ENCODE measurements around the gene SLC37A1.
"Not testable (repeated sequence)": the region's sequence is repeated elsewhere in the genome, so short reads cannot be mapped to it uniquely, and the experiment has no call there.

SLC37A1 gene

DNA sequence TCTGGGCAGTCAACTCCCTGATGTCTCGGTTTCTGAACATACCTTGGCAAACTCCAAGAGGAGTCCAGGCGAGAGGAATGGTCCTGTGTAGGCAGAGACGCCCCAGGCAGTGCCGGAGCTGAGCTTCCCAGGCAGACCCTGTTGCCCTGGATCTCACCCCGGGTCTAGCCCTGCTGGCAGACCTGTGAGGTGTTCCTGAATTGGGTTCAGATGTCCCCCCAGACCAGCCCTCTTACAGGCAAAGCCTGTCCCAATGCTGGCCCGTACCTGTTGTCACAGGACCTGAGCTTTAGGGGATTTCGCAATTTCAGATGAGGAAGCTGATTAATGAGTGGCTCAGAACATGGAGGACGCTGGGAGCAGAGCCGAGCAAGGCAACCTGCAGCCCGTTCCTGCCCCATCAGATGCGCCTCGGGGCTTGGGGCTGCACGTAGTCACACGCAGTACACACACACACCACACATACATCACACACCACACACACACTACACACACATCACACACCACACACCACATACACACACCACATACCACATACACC, 101.2 kb downstream of the SLC37A1 start:
- no peak for DNase-seq

DNA sequence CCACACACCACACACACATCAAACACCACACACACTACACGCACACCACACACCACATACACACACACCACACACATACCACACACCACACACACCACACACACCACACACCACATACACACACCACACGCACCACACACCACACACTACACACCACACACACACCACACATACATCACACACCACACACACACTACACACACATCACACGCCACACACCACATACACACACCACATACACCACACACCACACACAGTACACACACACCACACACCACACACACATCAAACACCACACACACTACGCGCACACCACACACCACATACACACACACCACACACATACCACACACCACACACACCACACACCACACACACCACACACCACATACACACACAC, 101.7 kb downstream of the SLC37A1 start:
- not testable (repeated sequence) for DNase-seq

DNA sequence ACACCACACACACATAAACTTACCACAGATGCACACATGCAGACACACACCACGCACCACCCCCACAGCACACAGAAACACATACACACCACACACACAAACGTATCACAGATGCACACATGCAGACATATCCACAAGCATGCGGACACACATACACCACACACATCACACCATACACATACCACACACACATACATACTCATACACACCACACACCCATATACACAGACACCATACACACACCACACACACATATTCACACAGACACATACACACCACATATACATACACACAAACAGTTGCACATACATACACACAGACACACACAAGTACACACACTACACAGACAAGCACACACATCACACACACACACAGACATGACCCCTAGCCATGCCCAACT, 102.3 kb downstream of the SLC37A1 start:
- no peak for DNase-seq

DNA sequence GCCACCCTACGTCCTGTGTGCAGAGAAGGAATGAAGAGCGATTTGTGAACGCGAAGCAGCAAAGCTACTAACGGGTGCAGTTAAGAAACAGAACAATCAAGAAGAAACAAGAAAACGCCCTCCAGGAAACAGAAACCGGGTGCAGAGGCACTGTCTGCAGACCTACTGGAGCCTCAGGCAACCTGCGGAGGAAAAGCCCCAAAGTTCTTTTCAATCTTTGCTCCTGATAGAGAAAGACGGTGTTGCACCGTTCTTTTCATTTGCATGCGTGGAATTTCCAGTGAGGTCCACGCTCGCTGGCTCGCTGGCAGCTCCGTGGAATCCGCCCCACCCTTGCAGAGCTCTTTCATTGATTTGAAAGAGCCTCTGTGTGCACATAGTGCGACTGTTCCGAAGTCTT, 102.8 kb downstream of the SLC37A1 start:
- DNase-seq: no peak

DNA sequence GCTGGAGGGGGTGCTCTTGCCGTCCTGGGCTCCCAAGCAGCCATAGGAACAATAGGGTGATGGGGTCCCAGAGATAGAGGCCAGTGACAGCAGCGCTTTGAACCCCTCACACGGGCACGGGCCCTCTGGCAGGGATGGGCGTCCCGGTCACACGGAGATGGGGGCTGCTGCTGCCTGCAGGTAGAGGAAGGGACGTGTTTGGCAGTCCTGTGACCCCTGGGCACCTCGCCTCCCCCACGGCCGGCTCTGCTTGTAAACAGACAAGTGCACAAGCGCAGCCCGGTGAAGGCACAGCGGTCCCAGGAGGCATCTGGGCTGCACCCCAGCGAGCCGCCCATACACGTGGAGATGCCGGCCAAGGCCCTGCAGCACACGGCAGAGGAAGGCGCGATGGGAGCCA, 103.3 kb downstream of the SLC37A1 start:
- DNase-seq: no peak

DNA sequence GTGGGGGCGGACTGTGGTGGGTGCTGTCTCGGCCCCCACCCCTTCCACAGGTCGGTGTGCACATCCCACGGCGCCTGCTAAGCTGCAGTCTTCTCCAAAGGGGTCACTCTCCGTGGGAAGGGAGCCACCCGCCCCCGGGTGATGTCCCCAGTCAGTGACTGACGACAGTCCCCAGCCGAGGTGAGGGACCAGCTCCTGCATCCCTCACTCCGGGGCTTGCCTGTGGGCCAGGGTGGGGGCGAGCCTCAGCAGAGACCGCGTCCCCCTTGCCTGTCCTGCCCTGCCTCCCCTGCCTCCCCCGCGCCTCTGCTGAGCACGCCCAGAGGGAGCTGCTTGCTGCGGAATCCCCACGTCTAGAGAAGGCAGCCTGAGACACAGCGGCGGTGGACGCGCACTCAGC, 103.8 kb downstream of the SLC37A1 start:
- DNase-seq: no peak

DNA sequence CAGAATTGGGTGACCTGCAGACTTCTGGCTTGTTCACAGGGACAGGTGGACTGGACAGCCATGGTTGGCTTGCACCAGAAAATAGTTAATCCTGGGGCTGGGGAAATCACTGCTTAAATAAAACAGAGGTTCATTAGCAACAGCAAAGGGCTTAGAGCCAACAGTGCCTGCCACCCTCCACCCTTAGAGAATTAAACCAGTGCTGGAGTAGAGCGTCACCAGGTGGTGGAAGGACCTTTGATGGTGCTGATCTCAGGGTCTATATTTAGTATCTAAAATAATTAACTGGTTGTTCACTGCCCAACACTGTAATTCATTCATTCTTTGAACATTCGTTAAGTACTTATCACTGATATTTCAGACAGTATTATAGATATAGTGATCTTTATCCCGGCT, 105.1 kb downstream of the SLC37A1 start:
- DNase-seq: no peak

DNA sequence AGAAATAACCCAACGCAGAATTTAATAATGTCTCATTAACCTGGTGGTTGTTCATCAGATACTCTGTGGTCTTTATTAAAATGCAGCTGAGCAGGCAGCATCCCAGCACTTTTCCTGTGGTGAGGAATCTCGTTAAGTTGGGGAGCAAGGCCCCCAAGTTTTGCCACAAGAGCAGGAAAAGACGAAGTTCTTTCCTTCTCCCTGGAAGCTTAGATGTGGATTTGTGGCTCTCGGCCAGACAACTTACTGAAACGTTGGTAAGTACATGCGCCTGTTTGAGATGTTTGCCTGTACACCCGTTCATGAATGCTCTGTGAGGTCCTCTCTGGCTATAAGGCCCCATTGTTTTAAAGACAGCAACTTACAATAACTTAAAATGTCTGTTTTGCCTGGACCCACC, 105.5 kb downstream of the SLC37A1 start:
- no peak for DNase-seq

DNA sequence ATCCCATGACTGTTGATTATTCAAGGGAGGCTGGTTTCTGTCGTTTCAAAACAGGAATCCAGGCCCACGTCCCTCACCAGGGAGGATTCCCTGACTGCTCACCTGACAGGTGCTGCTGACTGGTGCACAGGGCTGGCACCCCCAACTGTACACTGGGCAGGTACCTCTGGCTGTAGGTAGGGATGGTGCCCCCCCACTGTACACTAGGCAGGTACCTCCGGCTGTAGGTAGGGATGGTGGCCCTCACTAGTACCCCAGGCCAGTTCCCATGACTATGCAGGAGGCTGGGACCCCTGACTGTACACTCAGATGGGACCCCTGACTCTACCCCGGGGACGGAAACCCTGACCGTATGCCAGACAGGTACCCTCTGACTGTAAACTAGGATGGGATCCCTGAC, 106.2 kb downstream of the SLC37A1 start:
- no peak for DNase-seq

DNA sequence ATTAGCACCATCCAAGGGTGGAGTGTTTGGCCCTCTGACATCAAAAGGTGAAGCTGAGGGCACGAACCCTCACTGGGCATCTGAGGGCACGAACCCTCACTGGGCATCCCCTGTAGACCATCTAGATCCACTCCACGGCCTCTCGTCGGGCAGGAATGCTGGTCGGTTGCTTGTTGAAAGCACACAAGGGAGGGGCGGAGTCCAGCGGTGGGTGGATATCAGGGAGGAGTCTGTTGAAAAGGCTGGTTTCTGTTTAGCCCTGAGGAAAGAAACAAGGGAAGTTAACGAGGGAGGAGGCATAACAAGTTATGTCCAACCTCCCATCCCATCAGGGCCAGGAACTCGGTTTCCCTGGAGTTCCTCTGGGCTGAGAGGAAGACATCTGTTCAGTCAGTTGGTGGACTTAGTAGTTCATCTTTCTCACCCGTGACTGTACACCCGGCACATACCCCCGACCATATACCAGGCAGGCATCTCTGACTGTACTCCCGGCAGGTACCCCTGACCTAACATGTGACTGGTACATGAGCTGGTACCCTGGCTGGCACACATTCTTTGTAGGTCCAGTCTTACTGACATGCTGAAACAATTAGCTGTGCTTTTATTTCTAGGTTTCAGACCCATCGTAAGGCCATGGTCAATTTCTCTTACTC, 107.6 kb downstream of the SLC37A1 start:
- no peak for DNase-seq

DNA sequence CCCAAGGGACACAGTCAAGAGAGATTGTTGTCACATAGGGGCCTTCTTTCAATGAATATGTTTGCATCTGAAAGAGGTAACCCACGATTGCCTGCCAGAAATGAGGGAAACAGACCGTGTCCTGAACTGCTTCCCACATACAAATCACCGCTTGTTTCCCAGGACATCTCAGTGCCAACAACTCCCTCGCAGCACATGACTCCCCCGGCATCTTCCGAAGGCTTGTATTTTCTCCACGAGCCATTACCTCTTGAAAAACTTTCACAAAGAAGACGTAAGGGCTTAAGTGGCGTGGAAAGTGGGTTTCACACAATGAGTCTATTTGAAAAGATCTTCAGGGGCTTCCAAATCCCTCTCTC, 108.1 kb downstream of the SLC37A1 start:
- DNase-seq: peak in 12 of 56 donors; percentile 11 to 54 (median 30)

DNA sequence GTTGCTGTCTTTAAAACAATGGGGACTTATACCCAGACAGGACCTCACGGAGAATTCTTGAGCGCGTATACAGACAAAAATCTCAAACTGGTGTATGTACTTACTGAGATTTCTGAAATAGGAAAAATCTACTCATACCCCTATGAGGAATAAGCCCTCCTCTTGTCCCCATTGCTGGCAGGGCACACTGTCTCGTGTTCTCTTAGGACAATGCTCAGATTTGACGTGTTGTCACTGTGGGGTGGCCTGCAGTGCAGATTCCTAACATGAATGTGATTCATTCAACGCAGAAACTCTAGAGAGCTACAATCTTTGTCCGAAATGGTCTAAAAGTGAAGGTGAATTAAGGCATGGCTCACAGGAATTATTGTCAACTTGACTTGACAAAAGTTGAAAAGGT, 108.6 kb downstream of the SLC37A1 start:
- peak in 1 of 56 donors; percentile 21 for DNase-seq

DNA sequence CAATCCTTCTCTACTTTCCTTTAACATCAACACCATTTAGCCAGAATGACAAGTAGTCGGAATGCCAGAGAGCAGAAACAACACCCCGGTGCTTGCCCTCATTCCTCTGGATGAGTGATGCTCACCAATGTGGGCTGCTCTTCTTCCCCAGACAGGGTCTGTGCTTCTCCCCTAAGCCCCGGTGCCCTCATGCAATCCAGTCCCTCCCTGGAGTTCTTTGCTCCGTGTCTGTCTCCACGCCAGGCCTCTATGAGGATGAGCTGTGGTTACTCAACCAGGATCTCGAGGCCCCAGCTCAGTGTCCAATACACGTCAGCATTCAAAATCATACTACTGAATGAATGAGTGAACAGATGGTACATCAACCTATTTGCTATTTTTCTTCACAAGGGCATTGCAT, 110.0 kb downstream of the SLC37A1 start:
- no peak for DNase-seq

DNA sequence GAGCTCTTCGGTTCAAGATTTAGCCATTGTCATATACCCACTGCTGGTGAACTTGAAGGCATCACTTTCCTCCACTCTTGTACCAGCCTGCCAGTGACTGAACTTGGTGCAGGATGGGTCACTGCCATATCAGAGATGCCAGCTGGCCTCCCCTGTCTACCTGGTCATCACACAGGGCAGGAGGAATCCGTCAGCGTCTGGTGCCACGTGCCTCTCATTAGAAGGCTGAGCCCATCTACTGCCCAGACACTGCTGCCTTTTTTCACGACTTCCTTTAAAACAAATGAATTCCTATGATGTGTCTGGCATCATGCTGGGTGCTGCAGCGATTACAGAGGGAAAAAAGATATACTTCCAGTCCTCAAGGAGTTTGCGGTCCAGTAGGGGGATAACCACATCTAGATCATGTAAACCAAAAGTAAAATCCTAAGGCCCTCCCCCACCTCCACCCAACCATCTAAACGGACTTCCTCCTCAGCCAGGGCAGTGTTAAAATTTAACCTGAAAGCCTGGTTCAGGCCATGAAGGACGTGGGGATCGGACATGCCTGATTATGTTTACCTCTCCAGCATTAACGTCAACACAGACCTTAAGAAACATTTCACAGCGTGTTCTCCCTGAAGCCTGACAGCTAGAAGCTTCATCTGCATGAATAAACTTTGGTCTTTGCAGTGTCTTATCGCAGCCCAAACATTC, 110.6 kb downstream of the SLC37A1 start:
- no peak for DNase-seq

DNA sequence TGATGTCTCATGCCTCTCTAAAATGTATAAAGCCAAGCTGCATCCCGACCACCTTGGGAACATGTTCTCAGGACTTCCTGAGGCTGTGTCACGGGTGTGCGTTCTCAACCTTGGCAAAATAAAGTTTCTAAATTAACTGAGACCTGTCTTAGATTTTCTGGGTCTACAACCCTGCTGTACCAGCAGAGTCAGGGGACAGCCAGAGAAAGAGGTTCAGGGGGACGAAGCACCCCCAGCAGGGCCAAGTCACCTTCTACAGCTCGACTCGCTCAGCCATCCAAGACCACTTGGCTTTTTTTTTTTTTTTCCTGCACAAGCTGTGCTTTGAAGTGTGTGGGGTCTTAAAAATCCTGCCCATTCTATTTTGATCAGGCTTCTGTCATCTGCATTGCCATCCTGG, 111.3 kb downstream of the SLC37A1 start:
- DNase-seq: no peak

DNA sequence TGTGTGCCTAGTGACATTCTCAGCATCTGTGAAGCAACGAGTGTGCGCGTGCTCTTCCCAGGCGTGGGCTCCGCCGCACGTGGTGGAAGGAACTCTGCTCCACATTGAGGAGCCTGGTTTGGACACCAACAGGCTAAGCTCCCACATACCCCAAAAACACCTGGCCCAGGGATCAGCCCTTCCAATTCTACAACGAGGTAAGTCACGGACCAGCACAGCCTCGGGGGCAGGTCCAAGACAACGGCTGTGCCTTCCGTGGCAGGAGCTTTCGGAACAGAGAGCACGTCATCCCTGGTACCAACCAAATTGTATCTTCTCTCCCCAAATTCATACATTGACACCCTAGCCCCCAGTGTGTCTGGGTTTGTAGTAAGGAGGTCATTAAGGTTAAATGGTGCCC, 112.5 kb downstream of the SLC37A1 start:
- no peak for DNase-seq

DNA sequence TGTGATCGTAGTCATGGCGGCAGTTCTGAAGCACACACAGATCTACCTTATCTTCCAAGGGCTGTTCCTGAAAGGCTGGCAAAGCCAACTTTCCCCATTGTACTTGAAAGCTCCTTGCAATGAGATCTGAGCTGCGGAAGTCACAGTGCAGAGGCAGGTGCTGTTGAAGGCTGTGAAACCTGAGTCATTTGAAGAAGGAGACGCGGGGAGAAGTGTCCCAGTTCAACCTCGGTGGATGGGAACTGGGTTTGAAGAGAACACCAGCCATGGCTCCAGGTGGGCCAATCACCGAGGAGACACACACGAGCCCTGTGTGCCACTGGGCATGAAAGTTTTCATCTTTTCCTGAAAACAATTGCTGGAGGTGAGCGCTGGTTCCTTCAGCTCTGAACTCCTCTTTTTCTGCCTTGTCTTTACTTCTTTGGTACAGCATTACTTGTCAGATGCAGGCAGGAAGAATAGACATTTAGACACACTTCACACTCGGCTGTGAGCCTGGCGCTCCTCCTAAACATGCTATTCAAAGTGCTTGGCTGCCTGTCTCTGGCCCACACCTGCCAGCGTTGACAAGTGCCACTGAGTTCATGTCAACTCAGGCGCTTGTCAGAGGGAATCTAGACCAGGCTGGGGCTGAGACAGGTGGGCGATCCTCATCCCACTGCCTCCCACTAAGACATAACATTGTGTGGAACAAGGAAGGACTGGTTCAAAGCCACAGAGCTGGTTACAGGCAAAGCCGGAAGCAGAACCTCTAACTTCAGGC, 114.1 kb downstream of the SLC37A1 start:
- no peak for DNase-seq

DNA sequence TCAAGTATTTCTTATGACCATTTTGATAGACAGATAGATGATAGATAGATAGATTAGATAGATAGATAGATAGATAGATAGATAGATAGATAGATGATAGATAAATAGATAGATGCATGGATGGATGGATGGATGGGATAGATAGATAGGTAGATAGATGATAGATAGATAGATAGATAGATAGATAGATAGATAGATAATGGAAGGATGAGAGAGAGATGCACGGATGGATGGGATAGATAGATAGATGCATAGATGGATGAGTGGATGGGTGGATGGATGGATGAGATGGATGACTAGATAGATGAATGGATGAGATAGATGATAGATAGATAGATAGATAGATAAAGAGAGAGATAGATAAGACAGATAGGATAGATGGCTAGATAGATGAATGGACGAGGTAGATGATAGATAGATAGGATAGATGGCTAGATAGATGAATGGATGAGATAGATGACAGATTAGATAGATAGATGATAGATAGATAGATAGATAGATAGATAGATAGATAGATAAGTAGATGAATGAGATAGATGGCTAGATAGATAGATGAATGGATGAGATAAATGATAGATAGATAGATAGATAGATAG, 114.9 kb downstream of the SLC37A1 start:
- DNase-seq: not testable (repeated sequence)

DNA sequence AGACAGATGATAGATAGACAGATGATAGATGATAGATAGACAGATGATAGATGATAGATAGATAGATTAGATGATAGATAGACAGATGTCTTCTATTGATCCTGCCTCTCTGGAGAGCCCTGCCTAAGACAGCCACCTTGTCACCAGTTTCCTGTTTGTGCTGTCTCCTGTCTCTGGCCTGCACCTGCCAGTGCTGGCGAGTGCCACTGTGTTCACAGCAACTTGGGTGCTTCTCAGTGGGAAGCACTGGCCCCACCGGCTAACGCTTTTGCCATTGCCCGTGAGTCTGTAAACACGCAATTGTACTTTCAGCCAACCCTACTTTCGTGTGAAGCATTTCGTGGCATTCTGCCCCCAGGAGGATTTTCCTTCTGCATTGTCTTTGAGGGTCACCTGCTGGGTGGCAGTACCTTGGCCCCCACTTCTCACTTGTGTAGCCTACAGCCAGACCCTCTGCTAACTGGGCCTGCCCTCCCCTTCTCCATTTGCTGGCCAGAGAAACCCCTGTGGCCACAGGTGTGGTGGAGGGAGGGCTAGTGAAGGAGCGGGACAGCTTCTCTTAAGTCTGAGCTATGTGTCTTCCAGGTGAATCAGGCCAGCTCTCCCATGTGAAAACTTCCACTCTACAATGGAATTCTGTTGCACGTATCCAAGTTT, 116.4 kb downstream of the SLC37A1 start:
- no peak for DNase-seq

DNA sequence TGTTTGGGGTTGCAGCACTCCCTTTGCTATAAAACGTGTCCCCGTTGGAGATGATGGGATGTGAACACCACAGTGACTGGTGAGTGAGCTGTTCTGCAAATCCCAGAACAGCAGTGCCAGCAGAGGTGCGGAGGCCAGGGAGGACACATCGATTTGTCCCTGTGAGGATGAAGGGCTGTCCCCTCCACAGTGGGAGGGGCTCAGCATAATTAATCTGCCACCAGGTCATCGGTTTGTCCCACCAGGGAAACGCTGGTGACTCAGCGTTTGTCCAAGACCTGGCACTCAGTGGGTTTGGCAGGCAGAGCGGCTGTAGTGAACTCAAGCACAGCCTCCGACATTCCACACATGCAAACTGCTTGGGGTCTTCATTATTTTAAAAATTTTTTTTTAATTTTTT, 117.0 kb downstream of the SLC37A1 start:
- DNase-seq: no peak

Measured in amygdala (tissue), 56 donors.